CD4-positive, alpha-beta T cell (primary cell): Measurements from ENCODE around the gene RAPGEF2. TPM values are rescaled to one million over a fixed set of nuclear protein-coding genes. Genes with fewer than 3 reads are reported as not detected.
A peak's percentile ranks its signal among the peaks of the same experiment; 100 is the strongest.

Experiments
- ATAC-seq: fragments of 200-7000 bp; cut with Tn5 transposase; one replicate; pipeline ENCODE4 v1.10.0; 2022; ENCODE audit warnings: mild to moderate bottlenecking; ENCODE audit not compliant: poor library complexity
- CTCF ChIA-PET: fragments of 350-600 bp; sonication (Branson Sonifier 250); formaldehyde crosslinking; loops from one replicate; lab custom pipeline; 2021; ENCODE audit warnings: antibody characterized with exemption, inconsistent platforms; lab: Charles Lee
- POLR2A ChIA-PET: fragments of 350-600 bp; sonication (Branson Sonifier 250); formaldehyde crosslinking; loops from one replicate; lab custom pipeline; 2021; ENCODE audit warnings: antibody characterized with exemption, inconsistent platforms; lab: Charles Lee
- DNase-seq, 14 experiments: peaks; one replicate each; pipeline ENCODE4 v3.0.0-alpha.2; 2013 to 2020; ENCODE audit warnings: mixed read lengths in 2 of 14
- H3K27ac ChIP-seq, 2 donors: one replicate each; pipeline versions ENCODE4 v1.5.1 to v1.7.0; 2013; ENCODE audit warnings: low read length in 2 of 2, low read depth in 1 of 2, mild to moderate bottlenecking in 1 of 2
- H3K27me3 ChIP-seq, 2 experiments: 1 replicate in 1 of 2; 2 replicates in 1 of 2; pipeline versions ENCODE4 v1.6.1 to v1.7.0; 2013; ENCODE audit warnings: low read length in 2 of 2, control low read depth in 1 of 2, mild to moderate bottlenecking in 1 of 2, moderate library complexity in 1 of 2; ENCODE audit not compliant: insufficient read depth in 2 of 2, control insufficient read depth in 1 of 2
- H3K36me3 ChIP-seq: one replicate; pipeline ENCODE4 v1.6.1; 2013; ENCODE audit warnings: low read length, control low read depth; ENCODE audit not compliant: insufficient read depth
- H3K4me1 ChIP-seq: one replicate; pipeline ENCODE4 v1.6.1; 2013; ENCODE audit warnings: low read length, control low read depth; ENCODE audit not compliant: insufficient read depth
- H3K4me3 ChIP-seq: one replicate; pipeline ENCODE4 v1.5.1; 2013; ENCODE audit warnings: mild to moderate bottlenecking, low read length, moderate library complexity
- H3K9me3 ChIP-seq, 2 experiments: 1 replicate in 1 of 2; 2 replicates in 1 of 2; pipeline versions ENCODE4 v1.6.1 to v1.7.0; 2013; ENCODE audit warnings: low read length in 2 of 2, mild to moderate bottlenecking in 2 of 2, control low read depth in 1 of 2, moderate library complexity in 1 of 2; ENCODE audit not compliant: control insufficient read depth in 1 of 2, insufficient read depth in 1 of 2
- H3K27ac Mint-ChIP-seq: one replicate; pipeline ENCODE4 v1.8.0; 2020; ENCODE audit warnings: mixed read lengths
- H3K27me3 Mint-ChIP-seq: one replicate; pipeline ENCODE4 v1.8.0; 2021; ENCODE audit warnings: mixed read lengths
- H3K36me3 Mint-ChIP-seq: one replicate; pipeline ENCODE4 v1.8.0; 2021; ENCODE audit warnings: low read depth, mixed read lengths
- H3K4me1 Mint-ChIP-seq: one replicate; pipeline ENCODE4 v1.8.0; 2021; ENCODE audit warnings: low read depth, mixed read lengths
- H3K4me3 Mint-ChIP-seq: one replicate; pipeline ENCODE4 v1.8.0; 2020; ENCODE audit warnings: mild to moderate bottlenecking, mixed read lengths
- H3K9me3 Mint-ChIP-seq: one replicate; pipeline ENCODE4 v1.8.0; 2020; ENCODE audit warnings: mixed read lengths
- intact Hi-C, 2 experiments: fragments of 100-400 bp; cut with DNase I in 1 of 2; cut with micrococcal nuclease in 1 of 2; formaldehyde crosslinking; loops; one replicate each; pipeline versions ENCODE4 v1.15.1 to v1.9.0; 2023 to 2025; cut with DNase I, micrococcal nuclease
- total RNA-seq, 174 experiments: library from RNA in 2 of 174; stranded (reverse) in 2 of 174; gene quantifications; one replicate each; pipeline ENCODE4 v1.2.3 and lab custom pipeline; 2021 to 2026
- TF ChIP-seq, protein P1 (sequence below): fragments of 200-600 bp; IDR thresholded peaks from one replicate; pipeline ENCODE4 v1.8.0; 2022; ENCODE audit warnings: antibody characterized with exemption, mild to moderate bottlenecking

The RAPGEF2 gene
- total RNA-seq, 2 experiments from 2014 or later = 25.6 to 26.4 TPM

DNA sequence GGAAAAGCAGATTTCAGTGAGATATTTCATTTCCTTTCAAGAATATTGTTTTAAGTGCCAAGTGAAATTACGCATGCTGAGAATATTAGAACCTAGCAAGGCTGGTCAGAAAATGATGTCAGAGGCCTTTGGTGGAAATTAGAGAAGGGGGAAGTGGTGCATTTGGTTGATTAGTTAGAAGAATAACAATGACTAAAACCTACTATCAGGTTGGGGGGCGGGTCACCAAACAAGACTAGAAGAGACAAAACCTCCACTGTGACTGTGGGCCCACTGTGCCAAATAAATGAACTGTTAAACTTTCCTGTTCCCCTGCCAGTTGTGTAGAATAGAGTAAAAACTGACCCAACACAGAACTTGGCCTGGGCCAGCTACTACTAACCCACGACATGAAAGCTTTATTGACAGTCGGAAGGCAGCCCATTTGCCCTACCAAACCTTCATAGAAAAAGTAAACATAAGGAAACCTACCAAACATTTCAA, 2.9 kb downstream of the RAPGEF2 start:
- intact Hi-C loops = loop anchor here in 1 of 2 experiments (10.0 kb wide), 1 partner anchor 69 kb away; no protein-coding TSS in a partner anchor
- no peaks in the 10 kb centered on the region for H3K9me3 Mint-ChIP-seq
- no peaks in the 10 kb centered on the region for H3K9me3 ChIP-seq
- CTCF ChIA-PET = no interaction called here
- ATAC-seq (no peak), DNase-seq (peak in 4 of 14 experiments; percentile 9 to 29 (median 21))
- peak overlapping the region; percentile 84 for H3K27ac Mint-ChIP-seq
- peaks cover 26% of the 10 kb centered on the region for H3K4me1 ChIP-seq
- POLR2A ChIA-PET = no interaction called here
- no peaks in the 10 kb centered on the region for H3K36me3 ChIP-seq
- H3K4me1 Mint-ChIP-seq = peaks cover 55% of the 10 kb centered on the region
- H3K27me3 Mint-ChIP-seq = no peaks in the 10 kb centered on the region
- H3K36me3 Mint-ChIP-seq = peaks cover 6% of the 10 kb centered on the region
- no peak overlapping the region for H3K4me3 ChIP-seq
- no peak overlapping the region for H3K27ac ChIP-seq
- TF ChIP-seq, protein P1, sequence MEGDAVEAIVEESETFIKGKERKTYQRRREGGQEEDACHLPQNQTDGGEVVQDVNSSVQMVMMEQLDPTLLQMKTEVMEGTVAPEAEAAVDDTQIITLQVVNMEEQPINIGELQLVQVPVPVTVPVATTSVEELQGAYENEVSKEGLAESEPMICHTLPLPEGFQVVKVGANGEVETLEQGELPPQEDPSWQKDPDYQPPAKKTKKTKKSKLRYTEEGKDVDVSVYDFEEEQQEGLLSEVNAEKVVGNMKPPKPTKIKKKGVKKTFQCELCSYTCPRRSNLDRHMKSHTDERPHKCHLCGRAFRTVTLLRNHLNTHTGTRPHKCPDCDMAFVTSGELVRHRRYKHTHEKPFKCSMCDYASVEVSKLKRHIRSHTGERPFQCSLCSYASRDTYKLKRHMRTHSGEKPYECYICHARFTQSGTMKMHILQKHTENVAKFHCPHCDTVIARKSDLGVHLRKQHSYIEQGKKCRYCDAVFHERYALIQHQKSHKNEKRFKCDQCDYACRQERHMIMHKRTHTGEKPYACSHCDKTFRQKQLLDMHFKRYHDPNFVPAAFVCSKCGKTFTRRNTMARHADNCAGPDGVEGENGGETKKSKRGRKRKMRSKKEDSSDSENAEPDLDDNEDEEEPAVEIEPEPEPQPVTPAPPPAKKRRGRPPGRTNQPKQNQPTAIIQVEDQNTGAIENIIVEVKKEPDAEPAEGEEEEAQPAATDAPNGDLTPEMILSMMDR = no peak
- peak overlapping the region; percentile 91 for H3K4me3 Mint-ChIP-seq
- no peaks in the 10 kb centered on the region for H3K27me3 ChIP-seq

GRCh38 chr4:159106636-159107035, 3.8 kb downstream of the RAPGEF2 start:
- Mint-ChIP-seq H3K36me3 (peaks cover 6% of the 10 kb centered on the region), H3K27me3 (no peaks in the 10 kb centered on the region), H3K4me1 (peaks cover 47% of the 10 kb centered on the region), H3K27ac (no peak overlapping the region), H3K9me3 (no peaks in the 10 kb centered on the region), H3K4me3 (peak overlapping the region; percentile 2)
- DNase-seq (no peak), ATAC-seq (no peak)
- Histone ChIP-seq H3K27me3 (no peaks in the 10 kb centered on the region), H3K4me1 (peaks cover 26% of the 10 kb centered on the region), H3K4me3 (no peak overlapping the region), H3K27ac (no peak overlapping the region), H3K36me3 (no peaks in the 10 kb centered on the region), H3K9me3 (no peaks in the 10 kb centered on the region)
- TF ChIP-seq, protein P1 = no peak
- ChIA-PET POLR2A (interaction anchor here (1.5 kb wide), 1 partner anchor 11 kb away, joined by 3 read pairs; no protein-coding TSS in a partner anchor), CTCF (no interaction called here)
- intact Hi-C loops = loop anchor here in 1 of 2 experiments (10.0 kb wide), 1 partner anchor 68 kb away; no protein-coding TSS in a partner anchor

DNA sequence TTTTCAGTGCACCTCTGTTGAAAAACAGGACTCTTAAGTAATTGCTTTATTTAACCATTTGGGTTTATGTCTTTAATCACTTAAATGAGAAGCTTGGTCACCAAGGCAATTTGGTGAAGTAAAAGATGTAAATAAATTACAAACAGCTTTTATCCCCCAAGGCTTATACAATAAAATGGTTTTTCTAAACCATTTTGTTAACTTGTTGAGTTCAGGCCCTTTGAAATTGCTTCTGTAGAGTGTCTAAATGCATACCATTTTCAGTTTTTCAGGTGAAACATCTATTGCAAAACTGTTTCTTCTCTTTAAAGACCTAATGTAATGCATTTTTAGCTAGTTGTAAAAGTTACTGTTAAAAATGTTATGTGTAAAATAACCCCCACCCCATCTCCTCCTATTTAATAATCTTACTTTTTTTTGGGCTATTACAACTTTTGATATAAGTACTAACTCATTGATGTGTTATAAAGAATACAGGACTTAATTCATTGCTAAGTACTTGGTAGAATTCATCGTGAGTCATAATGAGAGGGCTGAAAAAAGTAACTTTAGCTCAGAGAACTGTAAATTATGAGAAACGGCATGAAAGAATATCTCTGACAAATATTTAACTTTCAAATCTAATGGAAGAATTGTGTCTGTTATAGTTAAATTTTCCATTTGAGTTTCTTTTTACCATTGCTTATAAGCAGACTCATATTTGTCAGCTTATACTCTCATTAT, 4.5 kb downstream of the RAPGEF2 start:
- Mint-ChIP-seq H3K36me3 (peaks cover 6% of the 10 kb centered on the region), H3K4me1 (peaks cover 40% of the 10 kb centered on the region), H3K4me3 (no peak overlapping the region), H3K9me3 (no peaks in the 10 kb centered on the region), H3K27me3 (no peaks in the 10 kb centered on the region), H3K27ac (no peak overlapping the region)
- CTCF ChIA-PET = interaction anchor here (0.7 kb wide), 1 partner anchor 46 kb away, joined by 3 read pairs; no protein-coding TSS in a partner anchor
- POLR2A ChIA-PET = interaction anchor here (1.5 kb wide), 1 partner anchor 10 kb away, joined by 3 read pairs; no protein-coding TSS in a partner anchor
- TF ChIP-seq, protein P1 = no peak
- no peak for ATAC-seq
- intact Hi-C loops = loop anchor here in 1 of 2 experiments (10.0 kb wide), 1 partner anchor 67 kb away; no protein-coding TSS in a partner anchor
- DNase-seq = no peak
- Histone ChIP-seq H3K36me3 (no peaks in the 10 kb centered on the region), H3K27me3 (no peaks in the 10 kb centered on the region), H3K4me3 (no peak overlapping the region), H3K9me3 (no peaks in the 10 kb centered on the region), H3K27ac (no peak overlapping the region), H3K4me1 (peaks cover 22% of the 10 kb centered on the region)
